ENCODE results near the gene STT3B. TPM values are rescaled to one million over a fixed set of nuclear protein-coding genes. Genes with fewer than 3 reads are reported as not detected.

STT3B gene
- total RNA-seq, 2 donors from 2014 or later = 44.5 to 65.1 TPM

DNA sequence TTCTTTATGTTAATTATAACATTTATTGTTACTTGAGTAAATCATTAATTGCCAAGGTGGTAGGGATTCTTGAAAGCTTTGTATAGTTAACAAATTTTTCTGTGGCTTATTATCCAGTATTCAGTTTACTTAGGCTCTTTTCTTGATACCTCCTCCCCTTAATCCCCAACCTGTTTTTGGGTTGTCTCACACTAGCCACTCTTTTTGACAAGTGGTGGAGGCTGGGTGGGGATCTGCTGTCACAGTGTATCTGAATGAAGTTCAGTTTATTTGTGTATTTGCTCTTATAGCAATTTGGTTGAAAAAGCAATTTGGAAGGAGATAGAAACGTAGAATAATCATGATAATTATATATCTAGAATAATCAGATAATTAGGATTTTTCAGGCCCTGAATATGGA, 43.8 kb downstream of the STT3B start:
- TF ChIP-seq, protein P1, sequence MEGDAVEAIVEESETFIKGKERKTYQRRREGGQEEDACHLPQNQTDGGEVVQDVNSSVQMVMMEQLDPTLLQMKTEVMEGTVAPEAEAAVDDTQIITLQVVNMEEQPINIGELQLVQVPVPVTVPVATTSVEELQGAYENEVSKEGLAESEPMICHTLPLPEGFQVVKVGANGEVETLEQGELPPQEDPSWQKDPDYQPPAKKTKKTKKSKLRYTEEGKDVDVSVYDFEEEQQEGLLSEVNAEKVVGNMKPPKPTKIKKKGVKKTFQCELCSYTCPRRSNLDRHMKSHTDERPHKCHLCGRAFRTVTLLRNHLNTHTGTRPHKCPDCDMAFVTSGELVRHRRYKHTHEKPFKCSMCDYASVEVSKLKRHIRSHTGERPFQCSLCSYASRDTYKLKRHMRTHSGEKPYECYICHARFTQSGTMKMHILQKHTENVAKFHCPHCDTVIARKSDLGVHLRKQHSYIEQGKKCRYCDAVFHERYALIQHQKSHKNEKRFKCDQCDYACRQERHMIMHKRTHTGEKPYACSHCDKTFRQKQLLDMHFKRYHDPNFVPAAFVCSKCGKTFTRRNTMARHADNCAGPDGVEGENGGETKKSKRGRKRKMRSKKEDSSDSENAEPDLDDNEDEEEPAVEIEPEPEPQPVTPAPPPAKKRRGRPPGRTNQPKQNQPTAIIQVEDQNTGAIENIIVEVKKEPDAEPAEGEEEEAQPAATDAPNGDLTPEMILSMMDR (IDR thresholded peaks at IDR 0.05) = no peak
- TF ChIP-seq POLR2A (IDR thresholded peaks at IDR 0.05) = no peak
- no peak for ATAC-seq
- Histone ChIP-seq H3K27me3 (no peaks in the 10 kb centered on the region), H3K27ac (no peak overlapping the region), H3K36me3 (replicated peaks in 1 of 2; ENCODE audit: insufficient read depth in 1 of 2, low read depth in 2 of 2) (no peaks in the 10 kb centered on the region), H3K4me1 (peaks cover 16% of the 10 kb centered on the region), H3K9me3 (no peaks in the 10 kb centered on the region), H3K4me3 (no peak overlapping the region)
- WGBS, 2 donors = 45 to 62% methylated on average over 1 of the region's 1 CpG
- intact Hi-C loops (cut with DNase I) = no loop called here
- DNase-seq = no peak

DNA sequence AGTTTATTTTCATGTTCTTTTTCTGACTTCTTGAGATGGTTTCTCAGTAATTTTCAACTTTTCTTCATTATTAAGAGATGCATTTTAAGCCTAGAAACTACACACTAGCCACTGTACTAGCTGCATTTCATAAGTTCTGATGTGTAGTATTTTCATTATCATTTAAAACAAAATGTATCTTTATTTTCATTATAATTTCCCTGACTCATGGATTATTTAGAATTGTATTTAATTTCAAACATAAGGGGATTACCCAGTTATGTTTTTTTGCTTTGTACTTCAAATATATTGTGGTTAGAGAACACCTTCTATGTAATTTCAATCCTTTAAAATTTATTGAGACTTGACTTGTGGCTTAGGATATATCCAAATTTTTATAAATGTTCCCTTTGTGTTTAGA, 44.5 kb downstream of the STT3B start:
- ATAC-seq (no peak), DNase-seq (no peak)
- intact Hi-C loops (cut with DNase I) = no loop called here
- H3K4me1 ChIP-seq = peaks cover 15% of the 10 kb centered on the region
- no peak overlapping the region for H3K27ac ChIP-seq
- no peak overlapping the region for H3K4me3 ChIP-seq
- H3K36me3 ChIP-seq (replicated peaks in 1 of 2; ENCODE audit: insufficient read depth in 1 of 2, low read depth in 2 of 2) = no peaks in the 10 kb centered on the region
- H3K9me3 ChIP-seq = no peaks in the 10 kb centered on the region
- H3K27me3 ChIP-seq = no peaks in the 10 kb centered on the region
- TF ChIP-seq, protein P1 (IDR thresholded peaks at IDR 0.05) = no peak
- TF ChIP-seq POLR2A (IDR thresholded peaks at IDR 0.05) = no peak

DNA sequence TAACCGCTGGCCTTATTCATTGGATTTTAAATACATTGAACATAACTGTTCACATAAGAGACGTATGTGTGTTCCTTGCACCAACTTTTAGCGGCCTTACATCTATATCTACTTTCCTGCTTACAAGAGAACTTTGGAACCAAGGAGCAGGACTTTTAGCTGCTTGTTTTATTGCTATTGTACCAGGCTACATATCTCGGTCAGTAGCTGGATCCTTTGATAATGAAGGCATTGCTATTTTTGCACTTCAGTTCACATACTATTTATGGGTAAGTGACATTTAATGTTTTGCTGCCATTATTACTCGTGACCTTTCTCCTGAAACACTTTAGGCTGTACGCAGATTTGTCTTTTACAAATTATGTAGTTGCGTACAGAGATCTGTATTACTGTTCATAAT, 47.1 kb downstream of the STT3B start:
- ATAC-seq (no peak), DNase-seq (no peak)
- H3K4me1 ChIP-seq = peaks cover 10% of the 10 kb centered on the region
- WGBS, 2 donors = 83 to 91% methylated on average over 7 of the region's 7 CpGs
- H3K27ac ChIP-seq = no peak overlapping the region
- no peaks in the 10 kb centered on the region for H3K27me3 ChIP-seq
- H3K36me3 ChIP-seq (replicated peaks in 1 of 2; ENCODE audit: insufficient read depth in 1 of 2, low read depth in 2 of 2) = no peaks in the 10 kb centered on the region
- TF ChIP-seq, protein P1 (IDR thresholded peaks at IDR 0.05) = no peak
- no peak for TF ChIP-seq POLR2A (IDR thresholded peaks at IDR 0.05)
- intact Hi-C loops (cut with DNase I) = no loop called here
- H3K9me3 ChIP-seq = no peaks in the 10 kb centered on the region
- H3K4me3 ChIP-seq = no peak overlapping the region

DNA sequence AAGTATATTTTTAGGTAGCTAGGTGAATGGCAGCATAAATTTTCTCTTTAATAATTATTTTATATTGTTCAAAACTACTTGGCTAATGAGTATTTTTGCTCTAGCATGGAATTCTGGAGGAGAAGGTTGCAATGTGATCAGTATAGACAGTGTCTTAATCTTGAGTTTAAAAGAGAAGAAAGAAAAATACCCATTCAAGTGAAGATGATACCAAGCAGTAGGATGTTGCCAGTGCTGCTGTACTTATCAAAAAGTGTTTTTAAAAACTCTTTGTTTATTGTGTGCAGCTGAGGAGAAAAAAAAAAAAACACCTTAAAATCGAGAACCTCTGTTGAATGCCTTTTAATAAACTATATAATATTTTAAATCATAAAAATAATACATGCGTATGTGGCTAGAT, 47.9 kb downstream of the STT3B start:
- ATAC-seq = no peak
- Histone ChIP-seq H3K4me3 (no peak overlapping the region), H3K9me3 (no peaks in the 10 kb centered on the region), H3K27ac (no peak overlapping the region), H3K27me3 (no peaks in the 10 kb centered on the region), H3K36me3 (replicated peaks in 1 of 2; ENCODE audit: insufficient read depth in 1 of 2, low read depth in 2 of 2) (no peaks in the 10 kb centered on the region), H3K4me1 (peaks cover 6% of the 10 kb centered on the region)
- intact Hi-C loops (cut with DNase I) = no loop called here
- WGBS, 2 donors = 82 to 83% methylated on average over 2 of the region's 2 CpGs
- DNase-seq = no peak
- TF ChIP-seq POLR2A (IDR thresholded peaks at IDR 0.05) = no peak
- TF ChIP-seq, protein P1 (IDR thresholded peaks at IDR 0.05) = no peak

DNA sequence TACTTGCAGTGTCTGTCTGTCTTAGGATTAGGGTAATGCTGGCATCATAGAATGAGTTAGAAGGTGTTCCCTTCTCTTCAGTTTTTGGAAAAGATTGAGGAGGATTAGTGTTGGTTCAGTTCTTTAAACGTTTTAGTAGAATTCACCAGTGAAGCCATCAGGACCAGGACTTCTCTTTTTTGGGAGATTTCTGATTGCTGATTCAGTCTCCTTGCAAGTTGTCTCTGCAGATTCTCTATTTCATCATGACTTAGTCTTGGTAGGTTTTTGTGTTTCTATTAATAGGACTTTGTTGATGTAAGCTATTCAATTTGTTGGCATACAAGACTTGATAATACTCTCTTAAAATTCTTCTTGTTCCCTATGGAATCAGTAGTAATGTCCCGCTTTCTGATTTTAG, 48.9 kb downstream of the STT3B start:
- Histone ChIP-seq H3K27me3 (no peaks in the 10 kb centered on the region), H3K4me3 (no peak overlapping the region), H3K9me3 (no peaks in the 10 kb centered on the region), H3K27ac (no peak overlapping the region), H3K4me1 (peaks cover 6% of the 10 kb centered on the region), H3K36me3 (replicated peaks in 1 of 2; ENCODE audit: insufficient read depth in 1 of 2, low read depth in 2 of 2) (no peaks in the 10 kb centered on the region)
- intact Hi-C loops (cut with DNase I) = no loop called here
- no peak for DNase-seq
- WGBS, 2 donors = 75 to 91% methylated on average over 2 of the region's 2 CpGs
- no peak for ATAC-seq
- TF ChIP-seq, protein P1 (IDR thresholded peaks at IDR 0.05) = no peak
- TF ChIP-seq POLR2A (IDR thresholded peaks at IDR 0.05) = no peak

Data from body of pancreas (tissue), 4 donors.